AG08396 (cell line): ENCODE data around the gene KRT81.

ENCODE experiments used
- DNase-seq: peaks from one replicate; pipeline ENCODE4 v3.0.0; 2012; ENCODE audit warnings: low spot score, mixed read lengths

KRT81 gene

DNA sequence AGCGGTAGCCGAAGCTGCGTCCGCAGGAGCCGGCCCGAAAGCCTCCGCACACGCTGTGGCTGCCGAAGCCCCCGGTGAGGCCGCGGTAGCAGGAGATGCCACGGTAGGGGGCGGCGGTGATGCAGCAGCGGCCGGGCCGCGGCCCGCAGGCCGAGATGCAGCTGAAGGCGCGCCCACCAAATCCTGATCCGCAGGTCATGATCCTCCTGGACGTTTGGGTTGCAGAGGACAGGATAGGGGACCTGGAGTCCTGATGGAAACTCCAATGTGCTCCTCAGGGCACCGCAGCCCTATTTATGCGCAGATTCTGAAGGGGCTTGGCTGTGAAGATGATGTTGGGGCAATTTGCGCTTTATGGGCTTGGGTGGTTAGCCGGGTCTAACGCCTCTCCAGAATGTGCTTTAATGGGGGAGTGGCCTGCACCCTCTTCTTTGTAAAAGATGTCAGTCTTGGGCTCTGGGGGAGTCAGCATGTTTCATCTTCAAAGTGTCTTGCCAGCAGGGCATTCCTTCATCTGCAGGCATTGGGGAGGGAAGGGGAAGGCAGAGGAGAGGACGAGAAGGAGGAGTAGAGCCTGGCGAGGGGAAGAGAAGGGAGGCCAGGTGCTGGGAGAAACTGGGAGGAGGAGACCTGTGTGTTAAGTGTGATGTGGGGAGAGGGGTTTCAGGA, at the start of gene KRT81:
Gene KRT81 (minus strand): TSS at position 268 of the 669 bp plus-strand sequence. CDS start 69 bp downstream, at position 199.
- no peak for DNase-seq

DNA sequence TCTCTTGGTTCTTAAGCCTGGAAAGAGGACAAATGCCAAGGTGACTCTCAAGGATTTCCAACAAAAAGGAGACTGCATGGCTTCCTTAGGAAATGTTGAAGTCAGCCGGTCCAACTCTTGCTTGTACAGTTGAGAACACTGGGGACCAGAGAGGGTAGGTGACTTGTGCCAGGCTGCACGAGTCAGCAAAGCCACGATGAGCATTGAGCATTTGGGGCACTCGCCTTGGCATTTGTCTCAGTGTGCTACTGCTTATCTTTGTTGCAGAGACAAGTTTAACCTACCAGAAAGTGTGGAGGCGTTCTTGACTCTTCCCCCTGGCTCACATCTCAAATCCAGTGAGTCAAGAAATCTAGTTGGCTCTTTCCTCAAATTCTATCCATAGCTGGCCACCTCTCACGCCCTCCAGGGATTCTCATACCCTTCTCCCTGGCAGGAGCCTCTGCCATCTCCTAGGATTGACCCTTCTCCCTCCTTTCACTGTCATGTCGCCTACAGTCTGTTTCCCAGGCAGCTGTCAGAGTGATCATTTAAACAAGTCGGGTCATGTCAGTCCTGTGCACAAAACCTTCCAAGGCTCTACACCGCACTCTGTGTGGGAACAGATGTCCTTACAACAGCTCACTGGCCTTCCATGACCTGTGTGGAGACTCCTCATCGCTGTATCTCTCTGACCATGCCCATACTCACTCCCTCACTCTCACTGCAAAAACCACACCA, 47.1 kb upstream of the KRT81 start:
- no peak for DNase-seq

DNA sequence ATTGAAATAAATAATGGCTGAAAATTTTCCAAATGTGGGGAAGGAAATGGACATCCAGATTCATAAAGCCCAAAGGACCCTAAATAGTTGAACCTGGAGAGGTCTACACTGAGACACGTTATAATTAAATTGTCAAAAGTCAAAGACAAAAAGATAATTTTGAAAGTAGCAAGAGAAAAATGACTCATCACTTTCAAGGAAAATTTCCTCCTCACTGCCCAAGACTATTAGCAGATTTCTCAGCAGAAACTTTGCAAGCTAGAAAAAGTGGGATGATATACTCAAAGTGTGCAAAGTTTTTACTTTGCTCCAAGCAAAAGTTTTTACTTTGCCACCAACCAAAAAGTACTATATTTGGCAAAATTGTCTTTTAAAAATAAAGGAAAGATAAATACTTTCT, 45.7 kb upstream of the KRT81 start:
- no peak for DNase-seq

DNA sequence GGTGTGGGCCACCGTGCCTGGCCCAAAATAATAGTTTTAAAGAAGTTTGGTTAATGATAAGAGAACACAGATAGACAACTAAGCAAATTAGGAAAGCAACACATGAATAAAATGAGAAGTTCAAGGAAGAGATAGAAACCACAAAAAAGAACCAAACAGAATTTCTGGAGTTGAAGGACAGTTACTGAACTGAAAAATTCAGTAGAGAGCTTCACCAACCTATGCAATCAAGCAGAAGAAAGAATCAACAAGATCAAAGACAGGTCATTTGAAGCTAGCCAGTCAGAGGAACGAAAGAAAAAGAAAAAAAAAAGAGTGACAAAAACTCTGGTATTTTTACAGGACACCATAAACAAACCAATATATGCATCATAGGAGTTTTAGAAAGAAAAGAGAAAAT, 45.3 kb upstream of the KRT81 start:
- no peak for DNase-seq

DNA sequence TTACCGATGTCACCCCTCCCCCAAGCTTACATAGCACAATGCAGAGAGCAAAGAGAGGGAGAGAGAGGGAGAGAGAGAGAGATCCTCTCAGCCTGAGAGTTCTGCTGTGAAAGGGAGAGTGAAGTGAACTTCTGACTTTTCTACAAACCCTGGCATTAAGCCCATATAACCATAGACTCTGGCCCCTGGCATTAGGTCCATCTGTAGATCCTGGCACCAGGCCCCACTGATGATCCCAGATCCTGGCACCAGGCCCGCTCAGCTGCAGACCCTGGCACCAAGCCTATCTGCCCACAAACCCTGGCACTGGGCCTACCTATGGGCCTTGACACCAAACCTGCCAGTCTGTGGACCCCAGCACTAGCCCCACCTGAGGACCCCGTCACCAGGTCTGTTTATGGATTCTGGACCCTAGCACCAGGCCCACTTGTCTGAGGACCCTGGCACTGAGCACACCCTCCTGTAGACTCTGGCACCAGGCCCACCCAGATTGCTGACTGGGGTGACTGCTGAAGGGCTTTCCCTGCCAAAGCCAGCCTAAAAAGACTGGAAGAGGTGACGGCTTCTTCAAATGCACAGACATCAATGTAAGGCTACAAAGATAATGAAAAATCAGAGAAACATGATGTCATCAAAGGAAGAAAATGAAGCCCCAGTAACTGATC, 44.4 kb upstream of the KRT81 start:
- no peak for DNase-seq

DNA sequence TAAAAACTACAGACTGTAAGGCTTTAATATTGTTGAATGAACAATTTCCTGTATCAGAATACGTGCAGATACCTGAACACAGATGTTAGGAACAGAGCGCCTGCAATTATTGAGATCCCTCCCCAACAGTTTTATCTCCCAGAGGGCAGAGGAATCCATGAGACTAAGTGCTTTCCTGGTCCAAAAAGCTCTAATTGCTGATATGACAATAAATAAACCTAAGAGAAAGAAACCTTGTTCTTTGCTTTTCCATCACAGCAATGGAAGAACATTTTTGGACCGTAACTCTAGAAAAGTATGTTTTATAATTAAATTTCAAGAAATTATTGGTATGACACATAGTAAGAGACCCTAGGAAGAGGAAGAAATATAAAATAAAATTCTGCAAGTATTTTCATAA, 42.9 kb upstream of the KRT81 start:
- no peak for DNase-seq

DNA sequence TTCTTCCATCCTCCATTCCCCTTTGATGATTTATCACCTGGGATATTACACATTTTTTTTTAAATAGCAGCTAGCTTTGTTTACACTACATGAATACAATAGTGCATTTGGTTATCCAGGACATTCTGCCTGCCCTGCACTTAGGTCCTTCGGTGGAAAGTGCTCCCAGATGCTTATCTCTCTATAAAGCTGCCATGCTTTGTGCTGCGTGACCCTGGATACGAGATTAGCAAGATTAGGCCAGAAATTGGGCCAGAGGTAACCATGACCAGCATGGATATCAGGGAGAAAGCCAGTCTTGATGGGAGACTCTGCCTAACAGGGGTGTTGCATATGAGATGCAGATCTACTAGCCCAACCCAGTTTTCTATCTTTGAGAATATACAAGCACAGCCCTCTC, 42.0 kb upstream of the KRT81 start:
- DNase-seq, result no peak

DNA sequence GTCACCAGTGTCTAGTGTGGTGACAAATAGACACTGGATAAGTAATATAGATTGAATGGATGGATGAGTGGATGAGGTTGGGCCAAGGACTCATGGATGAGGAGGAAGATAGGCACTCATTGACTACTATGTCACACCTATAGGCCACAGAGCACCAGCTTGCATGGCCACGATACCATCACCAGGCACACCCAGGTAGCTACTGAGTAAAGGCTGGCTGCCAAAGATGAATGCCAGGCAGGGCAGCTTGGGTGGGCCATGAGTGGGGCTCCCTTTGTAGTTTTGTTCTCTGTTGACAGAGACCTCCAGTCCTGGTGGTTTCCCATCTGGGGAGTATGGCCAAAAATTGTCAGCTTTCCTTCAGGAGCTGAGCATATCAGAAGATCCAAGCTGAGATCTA, 41.0 kb upstream of the KRT81 start:
- no peak for DNase-seq

DNA sequence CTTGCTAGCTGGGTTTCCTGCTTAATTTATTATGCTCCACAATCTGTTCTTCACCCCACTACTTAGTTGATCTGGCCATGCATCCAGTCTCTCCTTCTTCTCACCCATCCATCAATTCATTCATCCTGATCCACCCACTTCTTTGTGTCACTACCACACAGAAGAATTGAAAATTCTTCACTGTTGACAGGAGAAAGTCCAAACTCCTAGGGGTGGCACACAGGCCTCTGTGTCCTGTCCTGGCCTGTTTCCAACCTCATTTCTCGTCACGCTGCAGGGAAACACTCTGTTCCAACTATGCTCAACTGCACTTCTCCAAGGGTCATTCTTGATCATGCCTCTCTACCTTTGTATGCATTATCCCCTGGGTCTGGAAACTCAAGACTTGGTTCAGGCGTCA, 40.5 kb upstream of the KRT81 start:
- no peak for DNase-seq

DNA sequence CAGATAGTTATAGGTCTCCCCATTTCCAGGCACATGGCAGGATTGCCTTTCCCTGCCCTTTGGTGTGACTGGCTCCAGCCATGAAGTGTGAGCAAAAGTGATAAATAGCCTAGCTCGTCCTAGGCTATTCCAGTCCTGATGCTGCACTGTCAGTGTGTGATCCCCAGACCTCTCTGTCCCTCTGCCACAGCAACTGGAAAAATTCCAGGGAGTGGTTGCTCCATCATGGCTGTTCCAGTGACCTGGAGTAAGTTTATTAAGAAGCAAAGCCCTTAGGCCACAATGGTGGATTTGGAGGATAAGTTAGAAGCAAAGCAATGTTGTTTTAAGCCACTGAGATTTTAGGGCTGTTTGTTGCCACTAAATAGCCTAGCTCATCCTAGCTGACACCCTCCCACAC, 39.7 kb upstream of the KRT81 start:
- no peak for DNase-seq

DNA sequence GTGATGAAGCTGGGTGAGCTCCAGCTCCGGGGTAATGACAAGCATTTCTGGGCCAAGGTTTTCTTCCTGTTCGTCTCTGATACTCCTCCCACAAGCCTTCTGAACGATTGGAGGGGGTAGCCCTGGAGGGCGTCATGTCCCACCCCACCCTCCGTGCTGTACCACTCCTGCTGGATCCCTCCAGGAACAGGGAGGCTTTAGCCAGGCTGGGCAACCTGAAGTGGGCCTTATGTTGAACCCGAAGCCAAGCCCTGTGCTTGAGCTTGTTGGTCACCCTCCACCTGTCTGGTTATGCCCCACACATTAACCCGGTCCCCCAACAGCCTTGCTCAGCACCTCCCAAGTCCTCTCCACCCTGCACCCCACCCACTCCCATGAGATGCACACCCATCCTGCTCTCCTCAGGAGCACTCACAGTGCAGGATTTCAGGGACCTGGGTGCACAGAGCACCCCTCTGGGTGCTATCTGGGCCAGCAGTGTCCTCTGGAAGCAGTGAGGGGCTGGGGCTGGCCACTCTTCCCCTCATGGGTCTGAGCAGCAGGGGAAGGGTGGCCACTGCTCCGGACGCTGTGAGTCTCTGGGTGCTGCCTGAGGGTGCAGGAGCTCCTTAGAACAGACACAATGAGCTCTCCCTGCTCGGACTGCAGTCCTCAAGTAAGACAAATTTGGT, 36.6 kb upstream of the KRT81 start:
- no peak for DNase-seq

DNA sequence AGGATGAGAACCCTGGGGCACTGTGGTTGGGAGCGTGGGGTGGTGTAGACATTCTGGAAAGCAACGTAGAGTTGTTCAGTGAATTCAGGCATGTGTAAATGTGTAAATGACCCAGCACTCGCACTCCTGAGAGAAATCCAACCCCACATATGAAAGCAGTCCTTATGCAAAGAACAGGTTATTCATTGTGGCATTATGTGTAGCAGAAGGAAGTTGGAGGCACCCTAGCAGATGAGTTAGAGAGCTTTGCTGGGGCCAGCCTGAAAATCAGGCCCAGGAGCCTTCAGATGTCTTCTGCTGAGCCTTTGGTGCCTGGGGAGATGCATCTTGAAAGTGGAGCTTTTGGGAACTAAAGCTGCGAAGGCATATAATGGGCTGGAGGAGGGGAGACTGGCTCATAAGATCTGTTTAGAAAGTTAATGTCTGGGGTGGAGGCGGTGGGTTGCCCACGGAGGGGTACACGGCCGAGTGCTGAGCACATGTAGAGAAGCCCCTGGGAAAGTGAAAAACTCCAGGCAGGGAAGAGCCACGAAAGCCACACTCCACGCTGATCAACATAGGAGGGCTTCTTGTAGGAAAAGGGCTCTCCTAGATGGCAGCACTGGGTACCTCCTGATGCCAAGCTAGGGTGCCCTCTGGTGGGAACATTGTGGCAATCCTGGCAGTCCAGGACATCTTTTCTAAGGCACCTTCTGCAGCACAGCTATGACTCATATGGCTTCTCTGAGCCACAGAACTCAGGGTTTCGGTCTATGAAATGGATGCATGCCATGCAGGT, 35.9 kb upstream of the KRT81 start:
- peak; percentile 94 for DNase-seq

DNA sequence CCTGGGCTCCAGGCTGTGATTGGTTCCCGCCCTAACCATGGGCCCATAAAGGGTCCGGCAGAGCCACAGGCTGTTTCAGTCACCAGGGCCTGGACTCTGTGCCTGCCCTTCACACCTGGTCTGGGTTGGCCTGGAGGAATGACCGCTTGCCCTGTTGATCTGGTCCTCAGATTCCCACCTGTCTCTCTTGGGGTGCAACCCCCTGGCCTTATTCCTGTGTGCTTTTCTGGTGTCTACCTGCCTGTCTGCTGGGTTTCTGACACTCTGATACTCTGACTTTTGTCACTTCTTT, 32.8 kb upstream of the KRT81 start:
- DNase-seq, result no peak

DNA sequence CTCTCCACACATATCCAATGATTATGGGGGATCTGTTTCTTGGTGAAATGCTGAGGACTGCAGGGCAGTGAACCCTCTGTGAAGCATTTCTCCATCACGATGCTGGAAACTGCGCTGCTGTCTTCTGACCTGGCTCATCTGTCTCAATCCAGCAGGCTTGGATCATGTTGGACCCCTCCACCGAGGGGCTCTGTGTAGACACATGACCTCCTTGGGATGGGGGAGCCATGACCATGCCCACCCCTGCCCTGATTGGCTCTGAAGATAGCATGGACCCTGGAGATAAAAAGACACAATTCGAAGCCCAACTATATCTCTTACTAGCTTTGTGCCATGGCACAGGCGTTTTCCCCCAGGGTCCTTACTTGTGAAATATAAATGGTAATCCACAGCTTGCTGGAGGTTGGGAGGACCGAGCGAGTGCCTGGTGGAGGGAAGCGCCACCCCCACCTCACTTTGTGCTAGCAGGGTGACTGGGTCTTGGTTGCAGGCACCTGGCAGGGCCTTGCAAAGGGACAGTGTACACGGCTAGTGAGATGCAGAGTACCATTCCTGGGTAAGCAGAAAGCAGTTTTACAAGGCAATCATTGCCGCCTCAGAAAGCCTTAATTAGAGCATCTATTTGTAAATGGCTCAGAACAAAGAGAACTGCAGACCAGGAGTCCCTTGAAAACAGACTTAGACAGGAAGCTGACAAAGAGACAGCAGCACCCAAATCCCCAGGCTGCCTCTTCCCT, 32.2 kb upstream of the KRT81 start:
- DNase-seq, result no peak

DNA sequence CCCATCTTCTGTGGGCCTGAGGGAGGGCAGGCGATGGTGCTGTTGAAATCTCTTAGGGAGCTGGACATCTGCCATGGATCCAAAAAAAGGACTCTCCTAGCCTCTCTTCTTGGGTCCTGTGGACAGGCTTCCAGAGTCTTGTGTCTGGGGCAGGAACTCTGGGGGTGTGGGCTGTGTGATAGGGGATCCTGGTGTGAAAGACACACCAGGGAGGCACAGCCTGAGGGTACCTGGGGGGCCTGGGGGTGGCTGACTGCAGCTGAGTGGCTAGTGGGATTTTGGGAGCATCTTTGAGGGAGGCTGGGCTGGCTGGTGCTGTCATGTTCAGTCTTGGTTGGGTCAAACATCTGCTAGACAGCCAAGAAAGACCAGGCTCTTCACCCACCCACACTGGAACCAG, 31.7 kb upstream of the KRT81 start:
- DNase-seq, result no peak

DNA sequence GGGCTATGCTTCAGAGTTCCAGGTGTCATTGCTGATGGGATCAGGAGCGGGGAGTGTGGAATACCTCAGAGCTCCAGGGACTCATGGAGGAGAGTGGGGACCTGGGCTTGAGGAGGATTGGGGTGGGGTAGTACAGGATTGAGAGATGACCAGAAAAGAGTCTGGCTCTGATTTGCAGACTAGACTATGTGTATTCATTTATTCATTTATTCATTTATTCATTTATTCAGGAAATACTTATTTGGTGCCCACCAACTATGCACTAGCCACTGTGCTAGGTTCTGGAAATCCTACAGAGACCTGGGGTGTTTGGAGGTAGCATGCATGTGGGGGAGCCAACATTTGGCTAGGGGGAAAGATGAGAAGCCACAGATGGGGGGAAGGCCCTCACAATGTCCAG, 30.7 kb upstream of the KRT81 start:
- DNase-seq, result no peak

DNA sequence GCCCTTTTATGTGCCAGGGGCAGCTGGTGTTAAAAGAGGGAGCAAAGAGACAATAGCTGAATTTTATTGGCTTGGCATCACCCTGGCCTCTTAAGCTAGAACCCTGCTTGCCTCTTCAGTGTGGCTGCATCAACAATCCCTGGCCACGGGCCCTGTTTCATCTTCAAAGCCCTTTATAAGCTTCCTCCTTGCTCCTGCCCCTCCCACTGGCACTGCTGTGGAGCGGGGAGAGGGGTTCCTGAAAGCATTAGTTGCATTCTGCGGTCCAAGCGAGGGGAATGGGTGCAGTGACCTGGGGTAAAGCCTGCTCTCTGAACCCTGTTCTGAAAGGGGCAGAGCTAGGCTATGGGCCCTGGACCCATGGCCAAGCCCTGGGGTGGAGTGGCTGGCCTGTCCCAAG, 30.1 kb upstream of the KRT81 start:
- no peak for DNase-seq

DNA sequence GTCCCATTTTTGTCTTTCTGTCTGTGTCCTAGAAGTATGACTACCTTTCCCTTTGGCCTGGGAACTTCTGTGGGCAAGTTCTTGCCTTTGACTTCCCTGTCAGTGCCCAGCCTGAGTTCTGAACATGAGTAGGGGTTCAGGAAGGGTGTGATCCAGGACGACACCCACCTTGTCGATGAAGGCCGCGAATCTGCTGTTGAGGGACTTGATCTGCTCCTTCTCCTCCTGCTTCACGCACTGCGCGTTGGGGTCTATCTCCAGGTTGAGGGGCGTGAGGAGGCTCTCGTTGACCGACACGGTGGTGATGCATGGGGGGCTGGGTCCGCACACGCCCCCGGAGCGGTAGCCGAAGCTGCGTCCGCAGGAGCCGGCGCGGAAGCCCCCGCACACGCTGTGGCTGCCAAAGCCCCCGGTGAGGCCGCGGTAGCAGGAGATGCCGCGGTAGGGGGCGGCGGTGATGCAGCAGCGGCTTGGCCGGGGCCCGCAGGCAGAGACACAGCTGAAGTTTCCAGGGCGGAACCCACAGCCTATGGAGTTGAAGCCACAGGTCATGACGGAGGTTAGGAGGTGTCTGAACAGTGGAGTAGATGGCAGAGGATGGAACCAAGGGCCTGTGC, 29.6 kb upstream of the KRT81 start, which contains the start of gene KRT83:
Gene KRT83 (minus strand): TSS at position 615 of the 617 bp plus-strand sequence. CDS start 63 bp downstream, at position 552.
- no peak for DNase-seq

DNA sequence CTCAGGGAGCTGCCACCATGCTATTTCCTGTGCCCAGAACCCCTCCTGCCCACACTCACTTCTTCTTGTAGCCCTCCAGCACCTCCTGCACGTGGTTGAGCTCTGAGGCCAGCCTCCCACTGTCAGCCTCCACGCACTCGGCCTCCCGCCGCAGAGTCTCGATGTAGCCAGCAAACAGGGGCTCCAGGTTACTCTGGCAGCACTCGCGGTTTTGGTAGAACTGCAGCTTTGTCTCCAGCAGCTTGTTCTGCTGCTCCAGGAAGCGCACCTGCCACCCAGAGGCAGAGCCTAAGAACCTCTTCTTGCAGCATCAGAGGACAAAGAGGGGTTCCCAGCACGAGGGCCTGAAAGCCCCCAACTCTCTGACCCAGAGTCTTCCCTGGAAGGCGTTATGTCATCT, 27.8 kb upstream of the KRT81 start:
- DNase-seq, result no peak

DNA sequence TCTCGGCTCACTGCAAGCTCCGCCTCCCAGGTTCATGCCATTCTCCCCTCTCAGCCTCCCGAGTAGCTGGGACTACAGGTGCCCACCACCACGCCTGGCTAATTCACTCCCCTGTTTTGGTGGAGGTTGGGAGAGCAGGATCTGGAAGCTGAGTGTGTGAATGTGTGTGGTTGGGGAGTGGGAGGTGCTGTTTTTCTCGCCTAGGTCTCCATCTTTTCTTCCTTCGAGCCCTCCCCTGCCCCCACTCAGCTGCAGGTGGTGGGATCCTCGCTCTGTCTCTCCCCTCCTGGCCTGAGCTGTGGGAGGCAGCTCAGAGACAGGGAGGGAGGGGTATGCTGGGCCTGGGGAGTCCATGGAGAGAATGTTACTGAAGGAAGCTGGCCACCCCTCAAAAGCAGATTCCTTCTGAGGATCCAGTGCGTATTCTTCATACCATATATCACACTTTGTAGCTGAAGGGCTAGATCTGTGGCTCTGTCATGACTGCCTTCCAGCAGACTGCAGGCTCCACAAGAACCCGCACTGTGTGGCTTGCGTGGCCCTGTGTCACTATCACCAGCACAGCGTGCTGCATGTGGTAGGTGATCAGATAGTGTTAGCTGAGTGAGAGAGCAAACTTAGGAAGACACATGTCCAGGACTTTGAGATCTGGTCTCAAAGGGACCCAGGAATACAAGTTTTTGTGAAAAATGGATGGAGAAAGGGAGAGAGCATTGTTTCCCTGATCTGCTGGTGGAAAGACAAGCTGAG, 27.1 kb upstream of the KRT81 start:
- no peak for DNase-seq
